Activated CD8-positive, alpha-beta memory T cell treated with anti-CD3 and anti-CD28 coated beads, Interleukin-2, amount 50 U/mL, for 1 hour (primary cell): ENCODE measurements around the gene LTO1.
"Not testable (repeated sequence)": the region's sequence is repeated elsewhere in the genome, so short reads cannot be mapped to it uniquely, and the experiment has no call there.

Source experiments
- DNase-seq: peaks from one replicate; pipeline ENCODE4 v3.0.0-alpha.2; 2020; ENCODE audit errors: extremely low read depth

The LTO1 gene

GRCh38 chr11:69700278-69701140 is 25.4 kb upstream of the LTO1 start:
- no peak for DNase-seq

- no peak for DNase-seq
Observed at GRCh38 chr11:69699213-69699612, 24.1 kb upstream of the LTO1 start.

- no peak for DNase-seq
Observed at GRCh38 chr11:69698362-69698761, 23.2 kb upstream of the LTO1 start.

GRCh38 chr11:69697861-69698260 is 22.7 kb upstream of the LTO1 start:
- DNase-seq: no peak

- no peak for DNase-seq
Observed at GRCh38 chr11:69697469-69697843, 22.3 kb upstream of the LTO1 start.

- DNase-seq: no peak
Observed at GRCh38 chr11:69696749-69697468, 21.8 kb upstream of the LTO1 start.

- DNase-seq: not testable (repeated sequence)
Observed at GRCh38 chr11:69695995-69696394, 20.8 kb upstream of the LTO1 start.

GRCh38 chr11:69695581-69695980 is 20.4 kb upstream of the LTO1 start:
- DNase-seq: no peak

- DNase-seq: no peak
Observed at GRCh38 chr11:69694781-69695180, 19.6 kb upstream of the LTO1 start.

GRCh38 chr11:69692422-69692821 is 17.3 kb upstream of the LTO1 start:
- no peak for DNase-seq

- no peak for DNase-seq
Observed at GRCh38 chr11:69691463-69691862, 16.3 kb upstream of the LTO1 start.

- no peak for DNase-seq
Observed at GRCh38 chr11:69689484-69690319, 14.5 kb upstream of the LTO1 start.

GRCh38 chr11:69687969-69688771 is 13.0 kb upstream of the LTO1 start:
- not testable (repeated sequence) for DNase-seq

- DNase-seq: no peak
Observed at GRCh38 chr11:69686856-69687255, 11.7 kb upstream of the LTO1 start.

- DNase-seq: no peak
Observed at GRCh38 chr11:69686452-69686851, 11.3 kb upstream of the LTO1 start.

- no peak for DNase-seq
Observed at GRCh38 chr11:69685348-69685747, 10.2 kb upstream of the LTO1 start.

GRCh38 chr11:69684651-69685050 is 9.5 kb upstream of the LTO1 start:
- DNase-seq: no peak

GRCh38 chr11:69683764-69684333 is 8.7 kb upstream of the LTO1 start:
- DNase-seq: no peak

GRCh38 chr11:69682681-69683326 is 7.7 kb upstream of the LTO1 start:
- no peak for DNase-seq

- no peak for DNase-seq
Observed at GRCh38 chr11:69682221-69682620, 7.1 kb upstream of the LTO1 start.

- no peak for DNase-seq
Observed at GRCh38 chr11:69680688-69681087, 5.5 kb upstream of the LTO1 start.
